ENCODE results near the gene NR6A1.

DNA sequence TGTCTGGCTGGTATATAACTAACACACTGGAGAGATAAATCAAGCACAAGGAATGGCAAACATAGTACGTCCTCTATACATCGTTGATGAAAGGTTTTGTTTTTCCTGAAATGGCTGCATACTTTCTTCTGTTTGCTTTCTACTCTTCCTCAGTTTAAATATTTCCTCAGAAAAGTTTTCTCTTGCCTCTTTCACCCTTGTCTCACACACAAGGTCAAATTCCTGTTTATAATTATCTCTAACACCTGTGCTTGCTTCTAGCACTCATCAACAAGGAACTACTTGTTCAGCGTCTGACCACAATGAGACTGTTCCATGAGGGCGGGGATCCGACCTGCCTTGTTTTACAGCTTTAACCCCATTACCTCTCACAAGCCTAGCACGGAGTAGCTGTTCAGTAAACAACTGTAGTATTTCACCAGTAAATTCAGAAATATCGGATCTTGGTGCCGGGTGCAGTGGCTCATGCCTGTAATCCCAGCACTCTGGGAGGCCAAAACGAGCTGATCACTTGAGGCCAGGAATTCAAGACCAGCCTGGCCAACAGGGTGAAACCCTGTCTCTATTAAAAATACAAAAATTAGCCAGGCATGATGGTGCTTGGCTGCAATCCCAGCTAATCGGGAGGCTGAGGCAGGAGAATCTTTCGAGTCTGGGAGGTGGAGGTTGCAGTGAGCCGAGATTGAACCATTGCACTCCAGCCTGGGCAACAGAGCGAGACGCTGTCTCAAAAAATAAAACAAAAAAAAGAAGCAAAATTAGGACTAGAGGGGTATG lies 37.0 kb downstream of the NR6A1 start:
- TF ChIP-seq, protein P1, sequence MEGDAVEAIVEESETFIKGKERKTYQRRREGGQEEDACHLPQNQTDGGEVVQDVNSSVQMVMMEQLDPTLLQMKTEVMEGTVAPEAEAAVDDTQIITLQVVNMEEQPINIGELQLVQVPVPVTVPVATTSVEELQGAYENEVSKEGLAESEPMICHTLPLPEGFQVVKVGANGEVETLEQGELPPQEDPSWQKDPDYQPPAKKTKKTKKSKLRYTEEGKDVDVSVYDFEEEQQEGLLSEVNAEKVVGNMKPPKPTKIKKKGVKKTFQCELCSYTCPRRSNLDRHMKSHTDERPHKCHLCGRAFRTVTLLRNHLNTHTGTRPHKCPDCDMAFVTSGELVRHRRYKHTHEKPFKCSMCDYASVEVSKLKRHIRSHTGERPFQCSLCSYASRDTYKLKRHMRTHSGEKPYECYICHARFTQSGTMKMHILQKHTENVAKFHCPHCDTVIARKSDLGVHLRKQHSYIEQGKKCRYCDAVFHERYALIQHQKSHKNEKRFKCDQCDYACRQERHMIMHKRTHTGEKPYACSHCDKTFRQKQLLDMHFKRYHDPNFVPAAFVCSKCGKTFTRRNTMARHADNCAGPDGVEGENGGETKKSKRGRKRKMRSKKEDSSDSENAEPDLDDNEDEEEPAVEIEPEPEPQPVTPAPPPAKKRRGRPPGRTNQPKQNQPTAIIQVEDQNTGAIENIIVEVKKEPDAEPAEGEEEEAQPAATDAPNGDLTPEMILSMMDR (IDR thresholded peaks at IDR 0.05; ENCODE audit: insufficient read depth, low read length): no peak
- TF ChIP-seq SPI1 (IDR thresholded peaks at IDR 0.05; ENCODE audit: borderline replicate concordance, low read depth) (no peak), GABPA (IDR thresholded peaks at IDR 0.05; ENCODE audit: low read depth) (no peak), POLR2AphosphoS5 (IDR thresholded peaks at IDR 0.05; ENCODE audit: low read depth) (no peak)
- TF ChIP-seq, protein P2, sequence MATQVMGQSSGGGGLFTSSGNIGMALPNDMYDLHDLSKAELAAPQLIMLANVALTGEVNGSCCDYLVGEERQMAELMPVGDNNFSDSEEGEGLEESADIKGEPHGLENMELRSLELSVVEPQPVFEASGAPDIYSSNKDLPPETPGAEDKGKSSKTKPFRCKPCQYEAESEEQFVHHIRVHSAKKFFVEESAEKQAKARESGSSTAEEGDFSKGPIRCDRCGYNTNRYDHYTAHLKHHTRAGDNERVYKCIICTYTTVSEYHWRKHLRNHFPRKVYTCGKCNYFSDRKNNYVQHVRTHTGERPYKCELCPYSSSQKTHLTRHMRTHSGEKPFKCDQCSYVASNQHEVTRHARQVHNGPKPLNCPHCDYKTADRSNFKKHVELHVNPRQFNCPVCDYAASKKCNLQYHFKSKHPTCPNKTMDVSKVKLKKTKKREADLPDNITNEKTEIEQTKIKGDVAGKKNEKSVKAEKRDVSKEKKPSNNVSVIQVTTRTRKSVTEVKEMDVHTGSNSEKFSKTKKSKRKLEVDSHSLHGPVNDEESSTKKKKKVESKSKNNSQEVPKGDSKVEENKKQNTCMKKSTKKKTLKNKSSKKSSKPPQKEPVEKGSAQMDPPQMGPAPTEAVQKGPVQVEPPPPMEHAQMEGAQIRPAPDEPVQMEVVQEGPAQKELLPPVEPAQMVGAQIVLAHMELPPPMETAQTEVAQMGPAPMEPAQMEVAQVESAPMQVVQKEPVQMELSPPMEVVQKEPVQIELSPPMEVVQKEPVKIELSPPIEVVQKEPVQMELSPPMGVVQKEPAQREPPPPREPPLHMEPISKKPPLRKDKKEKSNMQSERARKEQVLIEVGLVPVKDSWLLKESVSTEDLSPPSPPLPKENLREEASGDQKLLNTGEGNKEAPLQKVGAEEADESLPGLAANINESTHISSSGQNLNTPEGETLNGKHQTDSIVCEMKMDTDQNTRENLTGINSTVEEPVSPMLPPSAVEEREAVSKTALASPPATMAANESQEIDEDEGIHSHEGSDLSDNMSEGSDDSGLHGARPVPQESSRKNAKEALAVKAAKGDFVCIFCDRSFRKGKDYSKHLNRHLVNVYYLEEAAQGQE (IDR thresholded peaks at IDR 0.05; ENCODE audit: insufficient replicate concordance, low read depth): no peak

Data from HL-60 (cell line).